Measurements from ENCODE around the gene UPK3BL1. TPM values are rescaled to one million over a fixed set of nuclear protein-coding genes. Genes with fewer than 3 reads are reported as not detected.
"Not testable (repeated sequence)": the region's sequence is repeated elsewhere in the genome, so short reads cannot be mapped to it uniquely, and the experiment has no call there.

UPK3BL1 gene
- total and polyA plus RNA-seq, 2 of the 8 experiments (the other 6 are each of a cell fraction or from before 2014, with no cell fraction given), result 6.4 to 16.1 TPM

DNA sequence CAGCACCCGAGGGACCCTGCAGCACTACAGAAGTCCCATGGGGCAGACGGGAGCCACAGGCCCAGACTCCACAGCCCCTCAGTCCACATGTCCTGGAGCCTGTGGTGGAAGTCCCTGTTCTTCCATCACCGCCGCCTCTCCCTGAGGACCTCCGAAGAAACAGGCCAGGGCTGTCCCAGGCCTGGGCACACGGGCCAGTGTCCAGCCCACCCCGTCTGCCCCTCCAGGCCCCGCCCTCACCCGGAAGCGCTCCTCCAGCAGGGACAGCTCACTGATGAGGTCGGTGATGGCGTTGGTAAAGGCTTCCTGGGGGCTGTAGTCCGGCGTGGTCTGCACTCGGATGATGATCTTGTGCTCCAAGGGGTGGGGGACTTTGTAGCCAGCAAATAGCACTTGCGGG lies 24.3 kb upstream of the UPK3BL1 start:
- H2BK12ac ChIP-seq (ENCODE audit: low read depth, low read length); FAIRE-seq; H2BK5ac ChIP-seq (ENCODE audit: low read depth, low read length); H3K14ac ChIP-seq (ENCODE audit: insufficient read length); H3K79me2 ChIP-seq (ENCODE audit: control insufficient read depth in 1 of 2, insufficient read depth in 2 of 2, low read length in 2 of 2); H3K23me2 ChIP-seq (ENCODE audit: low read depth, low read length); H2AK5ac ChIP-seq (ENCODE audit: low read depth, low read length); H2BK20ac ChIP-seq (ENCODE audit: low read length); H3K23ac ChIP-seq (ENCODE audit: insufficient read length); H3K36me3 ChIP-seq (ENCODE audit: control insufficient read depth in 2 of 4, insufficient read depth in 4 of 4, low read length in 3 of 4); H2AFZ ChIP-seq (ENCODE audit: low read length); H3K27me3 ChIP-seq (replicated peaks in 1 of 4; ENCODE audit: control insufficient read depth in 3 of 4, extremely low read depth in 1 of 4, insufficient read depth in 3 of 4, low read length in 3 of 4); H4K20me1 ChIP-seq (replicated peaks in 1 of 2; ENCODE audit: control insufficient read depth in 1 of 2, insufficient read depth in 2 of 2, low read length in 2 of 2); H4K91ac ChIP-seq (replicated peaks; ENCODE audit: insufficient read length, low read length); H3K4ac ChIP-seq (replicated peaks; ENCODE audit: insufficient read length, low read depth, low read length); H3K18ac ChIP-seq (ENCODE audit: extremely low read depth, low read length); H3K9ac ChIP-seq (replicated peaks in 1 of 4; ENCODE audit: extremely low read depth in 1 of 4, low read depth in 3 of 4, low read length in 3 of 4); H3K9me3 ChIP-seq (ENCODE audit: insufficient read depth in 2 of 2, low read depth in 1 of 2, low read length in 1 of 2); H4K8ac ChIP-seq (ENCODE audit: extremely low read depth, insufficient read depth, low read length); H2BK120ac ChIP-seq (replicated peaks; ENCODE audit: low read depth, low read length); H3K4me3 ChIP-seq (ENCODE audit: extremely low read depth in 1 of 4, insufficient read depth in 2 of 4, low read depth in 3 of 4, low read length in 4 of 4); CTCF ChIA-PET (ENCODE audit: partially characterized antibody); H3K4me1 ChIP-seq (replicated peaks in 1 of 4; ENCODE audit: control insufficient read depth in 3 of 4, insufficient read depth in 4 of 4, low read length in 3 of 4); POLR2A ChIA-PET (ENCODE audit: partially characterized antibody); H3K4me2 ChIP-seq (ENCODE audit: insufficient read depth in 1 of 2, low read depth in 2 of 2, low read length in 2 of 2); DNase-seq (ENCODE audit: low read depth in 1 of 2, low spot score in 2 of 2); H2BK15ac ChIP-seq (ENCODE audit: low read length); H3K56ac ChIP-seq (replicated peaks; ENCODE audit: insufficient read length, low read depth, low read length); H3K27ac ChIP-seq (ENCODE audit: low read depth, low read length); H4K5ac ChIP-seq (ENCODE audit: insufficient read length, low read depth, low read length); H3K79me1 ChIP-seq (ENCODE audit: low read depth, low read length): not testable (repeated sequence)
- no CpG with 5 or more reads among the region's 16 CpGs for WGBS, 2 experiments (ENCODE audit: extremely low coverage in 1 of 2, insufficient coverage in 1 of 2, insufficient read length in 1 of 2, insufficient replicate concordance in 2 of 2, low coverage in 1 of 2, low lambda C conversion rate in 2 of 2, missing lambda C conversion rate in 1 of 2)

DNA sequence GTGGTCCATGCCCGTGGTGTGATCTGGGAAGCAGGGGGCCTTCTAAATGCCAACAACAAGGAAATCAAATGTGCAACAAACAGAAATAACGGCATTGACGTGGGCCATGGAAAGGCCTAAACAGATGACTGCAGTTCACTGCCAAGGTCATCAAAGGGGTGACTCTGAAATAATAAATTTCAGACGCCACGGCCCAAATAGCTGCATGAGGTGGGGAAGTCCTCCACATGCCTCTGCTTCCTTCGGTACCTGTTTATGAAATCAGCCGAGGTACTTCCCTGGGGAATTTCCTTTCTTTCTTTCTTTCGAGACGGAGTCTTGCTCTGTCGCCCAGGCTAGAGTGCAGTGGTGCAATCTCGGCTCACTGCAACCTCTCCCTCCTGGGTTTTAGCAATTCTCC lies 22.2 kb upstream of the UPK3BL1 start:
- DNase-seq (ENCODE audit: low read depth in 1 of 2, low spot score in 2 of 2); FAIRE-seq; H4K8ac ChIP-seq (ENCODE audit: extremely low read depth, insufficient read depth, low read length); H2BK120ac ChIP-seq (replicated peaks; ENCODE audit: low read depth, low read length); H3K9me3 ChIP-seq (ENCODE audit: insufficient read depth in 2 of 2, low read depth in 1 of 2, low read length in 1 of 2); H3K23ac ChIP-seq (ENCODE audit: insufficient read length); H4K20me1 ChIP-seq (replicated peaks in 1 of 2; ENCODE audit: control insufficient read depth in 1 of 2, insufficient read depth in 2 of 2, low read length in 2 of 2); H3K14ac ChIP-seq (ENCODE audit: insufficient read length); H3K36me3 ChIP-seq (ENCODE audit: control insufficient read depth in 2 of 4, insufficient read depth in 4 of 4, low read length in 3 of 4); H3K18ac ChIP-seq (ENCODE audit: extremely low read depth, low read length); POLR2A ChIA-PET (ENCODE audit: partially characterized antibody); H3K27me3 ChIP-seq (replicated peaks in 1 of 4; ENCODE audit: control insufficient read depth in 3 of 4, extremely low read depth in 1 of 4, insufficient read depth in 3 of 4, low read length in 3 of 4); CTCF ChIA-PET (ENCODE audit: partially characterized antibody); H2BK5ac ChIP-seq (ENCODE audit: low read depth, low read length); H3K56ac ChIP-seq (replicated peaks; ENCODE audit: insufficient read length, low read depth, low read length); H3K9ac ChIP-seq (replicated peaks in 1 of 4; ENCODE audit: extremely low read depth in 1 of 4, low read depth in 3 of 4, low read length in 3 of 4); H3K4ac ChIP-seq (replicated peaks; ENCODE audit: insufficient read length, low read depth, low read length); H2AK5ac ChIP-seq (ENCODE audit: low read depth, low read length); H3K79me2 ChIP-seq (ENCODE audit: control insufficient read depth in 1 of 2, insufficient read depth in 2 of 2, low read length in 2 of 2); H3K79me1 ChIP-seq (ENCODE audit: low read depth, low read length); H4K5ac ChIP-seq (ENCODE audit: insufficient read length, low read depth, low read length); H3K4me3 ChIP-seq (ENCODE audit: extremely low read depth in 1 of 4, insufficient read depth in 2 of 4, low read depth in 3 of 4, low read length in 4 of 4); H2AFZ ChIP-seq (ENCODE audit: low read length); H2BK12ac ChIP-seq (ENCODE audit: low read depth, low read length); H3K4me2 ChIP-seq (ENCODE audit: insufficient read depth in 1 of 2, low read depth in 2 of 2, low read length in 2 of 2); H2BK20ac ChIP-seq (ENCODE audit: low read length); H3K4me1 ChIP-seq (replicated peaks in 1 of 4; ENCODE audit: control insufficient read depth in 3 of 4, insufficient read depth in 4 of 4, low read length in 3 of 4); H4K91ac ChIP-seq (replicated peaks; ENCODE audit: insufficient read length, low read length); H3K27ac ChIP-seq (ENCODE audit: low read depth, low read length); H2BK15ac ChIP-seq (ENCODE audit: low read length); H3K23me2 ChIP-seq (ENCODE audit: low read depth, low read length): not testable (repeated sequence)
- 94% methylated on average over 8 of the region's 11 CpGs; no CpG with 5 or more reads in 1 of the 2 experiments for WGBS, 2 experiments (ENCODE audit: extremely low coverage in 1 of 2, insufficient coverage in 1 of 2, insufficient read length in 1 of 2, insufficient replicate concordance in 2 of 2, low coverage in 1 of 2, low lambda C conversion rate in 2 of 2, missing lambda C conversion rate in 1 of 2)

Measured in H1 (cell line).